GM20000 (cell line): ENCODE data around the gene ZNF367.

Experiments used
- DNase-seq: peaks from one replicate; pipeline ENCODE4 v3.0.0; 2012; ENCODE audit warnings: low spot score
- TF ChIP-seq, protein P1 (sequence below): IDR thresholded peaks from 2 replicates; pipeline ENCODE4 v1.5.1; 2012; ENCODE audit warnings: mild to moderate bottlenecking, control low read depth; ENCODE audit errors: extremely low read depth, missing control alignments

The ZNF367 gene

GRCh38 chr9:96423322-96423984 lies 5.3 kb upstream of the ZNF367 start:
- DNase-seq = no peak
- TF ChIP-seq, protein P1, sequence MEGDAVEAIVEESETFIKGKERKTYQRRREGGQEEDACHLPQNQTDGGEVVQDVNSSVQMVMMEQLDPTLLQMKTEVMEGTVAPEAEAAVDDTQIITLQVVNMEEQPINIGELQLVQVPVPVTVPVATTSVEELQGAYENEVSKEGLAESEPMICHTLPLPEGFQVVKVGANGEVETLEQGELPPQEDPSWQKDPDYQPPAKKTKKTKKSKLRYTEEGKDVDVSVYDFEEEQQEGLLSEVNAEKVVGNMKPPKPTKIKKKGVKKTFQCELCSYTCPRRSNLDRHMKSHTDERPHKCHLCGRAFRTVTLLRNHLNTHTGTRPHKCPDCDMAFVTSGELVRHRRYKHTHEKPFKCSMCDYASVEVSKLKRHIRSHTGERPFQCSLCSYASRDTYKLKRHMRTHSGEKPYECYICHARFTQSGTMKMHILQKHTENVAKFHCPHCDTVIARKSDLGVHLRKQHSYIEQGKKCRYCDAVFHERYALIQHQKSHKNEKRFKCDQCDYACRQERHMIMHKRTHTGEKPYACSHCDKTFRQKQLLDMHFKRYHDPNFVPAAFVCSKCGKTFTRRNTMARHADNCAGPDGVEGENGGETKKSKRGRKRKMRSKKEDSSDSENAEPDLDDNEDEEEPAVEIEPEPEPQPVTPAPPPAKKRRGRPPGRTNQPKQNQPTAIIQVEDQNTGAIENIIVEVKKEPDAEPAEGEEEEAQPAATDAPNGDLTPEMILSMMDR = no peak

DNA sequence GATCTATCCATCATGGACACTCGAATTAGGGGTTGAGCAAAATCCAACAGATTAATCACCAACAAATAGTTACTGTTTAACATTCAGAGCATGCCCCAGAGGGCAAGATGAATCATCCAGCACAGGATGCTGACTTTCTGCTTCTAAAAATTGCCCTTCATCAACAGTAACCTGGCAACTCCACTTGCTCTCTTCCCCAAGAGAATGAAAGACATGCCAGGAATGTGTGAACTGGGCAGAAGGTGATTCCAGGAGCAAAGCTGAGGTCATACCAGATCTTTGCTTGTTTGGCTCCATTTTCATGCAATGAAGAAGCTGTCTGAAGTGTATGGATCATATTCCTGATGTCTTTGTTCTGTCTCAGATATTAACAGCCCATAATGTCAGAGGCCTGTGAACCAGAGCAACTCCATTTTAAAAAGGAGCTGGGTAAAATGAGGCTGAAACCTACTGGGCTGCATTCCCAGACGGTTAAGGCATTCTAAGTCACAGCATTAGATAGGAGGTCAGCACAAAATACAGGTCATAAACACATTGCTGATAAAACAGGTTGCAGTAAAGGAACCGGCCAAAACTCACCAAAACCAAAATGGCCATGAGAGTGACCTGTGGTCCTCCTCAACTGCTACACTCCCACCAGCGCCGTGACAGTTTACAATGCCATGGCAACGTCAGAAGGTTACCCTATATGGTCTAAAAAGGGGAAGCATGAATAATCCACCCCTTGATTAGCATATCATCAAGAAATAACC lies 2.5 kb upstream of the ZNF367 start:
- TF ChIP-seq, protein P1 = no peak
- peak; percentile 39 for DNase-seq

GRCh38 chr9:96419691-96419969 lies 1.5 kb upstream of the ZNF367 start:
- TF ChIP-seq, protein P1 = no peak
- no peak for DNase-seq

- TF ChIP-seq, protein P1 = no peak
- peak; percentile 77 for DNase-seq
Measured at GRCh38 chr9:96418920-96419690, 935 bp upstream of the ZNF367 start.

DNA sequence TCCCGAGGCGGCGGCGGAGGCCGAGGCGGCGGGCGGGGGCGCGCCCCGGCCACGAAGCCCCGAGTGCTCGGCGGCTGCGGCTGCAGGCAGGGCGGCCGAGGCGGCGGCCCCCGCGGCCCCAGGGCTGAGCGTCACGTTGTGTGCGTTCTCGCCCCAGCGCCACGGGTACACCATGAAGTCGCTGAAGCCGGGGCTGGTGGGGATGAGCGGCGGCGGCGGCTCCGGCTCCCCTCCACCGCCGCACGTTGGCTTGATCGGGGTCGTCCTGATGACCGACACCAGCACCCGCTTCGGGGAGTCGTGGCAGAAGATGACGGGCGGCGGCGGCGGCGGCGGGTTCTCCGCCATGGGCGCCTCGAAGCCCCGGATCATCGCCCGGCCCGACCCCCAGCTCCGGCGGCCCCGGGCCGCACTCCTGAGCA lies 498 bp downstream of the ZNF367 start:
- TF ChIP-seq, protein P1 = no peak
- no peak for DNase-seq

DNA sequence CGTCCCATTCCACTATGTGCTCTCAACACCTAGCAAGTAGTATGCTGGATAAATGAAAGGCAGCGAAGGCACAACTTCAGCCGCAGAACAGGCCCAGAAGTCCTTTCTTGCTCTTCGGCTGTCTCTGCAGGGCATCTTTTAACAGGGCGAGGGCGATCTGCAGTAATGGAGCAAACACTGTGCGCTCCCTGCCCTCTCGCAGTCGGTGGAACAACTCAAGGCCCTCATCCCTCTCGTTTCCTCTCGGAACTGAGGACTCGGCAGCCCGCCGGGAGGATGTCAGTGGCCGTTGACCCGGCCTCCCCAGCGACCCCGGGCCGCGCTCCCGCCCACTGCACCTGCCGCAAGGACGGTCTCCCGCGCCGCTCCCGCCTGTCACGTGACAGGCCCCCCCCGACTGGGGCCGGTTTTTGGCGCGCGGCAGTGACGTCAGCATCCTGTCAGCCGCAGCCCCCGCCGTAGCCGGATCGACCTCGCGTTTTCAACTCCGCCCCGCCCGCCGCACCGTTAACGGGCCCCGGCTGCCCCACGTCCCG lies 1.1 kb downstream of the ZNF367 start:
- DNase-seq = peak; percentile 92
- TF ChIP-seq, protein P1 = no peak
